SIG-M5 treated with dmso at 0.1 percent for 504 hours (cell line): ENCODE measurements around the gene IRF3.

Experiments
- DNase-seq: peaks from one replicate; lab custom pipeline; 2025; ENCODE audit not compliant: unreplicated experiment; lab: John Stamatoyannopoulos, UW

IRF3 gene

GRCh38 chr19:49672131-49672919, 6.7 kb upstream of the IRF3 start:
- DNase-seq: peak; percentile 55

- DNase-seq: no peak
Observed at GRCh38 chr19:49669516-49669915, 3.9 kb upstream of the IRF3 start.

DNA sequence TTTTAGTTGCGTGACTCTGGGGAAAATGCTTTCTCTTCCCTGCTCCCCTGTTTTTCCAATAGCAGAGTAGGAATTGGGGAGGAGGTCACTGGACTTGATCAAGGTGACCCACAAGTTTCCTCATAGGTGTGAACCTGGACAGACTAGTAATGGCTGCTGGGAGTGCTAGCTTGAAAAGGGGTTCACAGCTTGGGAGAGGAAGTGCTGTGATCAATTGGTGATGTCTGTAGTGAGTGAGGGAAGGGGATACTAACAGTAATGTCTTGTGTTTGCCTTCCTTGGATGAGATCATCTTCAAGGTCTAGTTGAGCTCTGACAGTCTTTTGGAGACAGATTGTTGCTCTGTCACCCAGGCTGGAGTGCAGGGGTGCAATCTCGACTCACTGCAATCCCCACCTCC, 1.8 kb upstream of the IRF3 start:
- DNase-seq: no peak

DNA sequence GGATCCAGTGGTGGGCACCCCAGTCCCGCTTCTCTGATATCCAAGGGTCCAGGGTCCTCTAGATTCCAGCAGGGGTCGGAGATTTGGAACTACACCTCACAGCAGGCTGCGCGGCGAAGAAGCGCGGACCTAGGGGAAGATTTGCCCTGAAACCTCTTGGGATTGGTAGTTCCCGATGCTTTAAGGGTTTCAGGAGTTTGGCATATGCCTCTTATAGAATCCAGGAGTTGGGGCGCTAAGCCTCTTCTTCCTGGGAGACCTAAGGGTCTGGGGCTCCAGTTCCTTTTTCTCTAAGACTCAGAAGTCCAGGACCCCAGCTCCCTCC, 425 bp upstream of the IRF3 start:
- no peak for DNase-seq

DNA sequence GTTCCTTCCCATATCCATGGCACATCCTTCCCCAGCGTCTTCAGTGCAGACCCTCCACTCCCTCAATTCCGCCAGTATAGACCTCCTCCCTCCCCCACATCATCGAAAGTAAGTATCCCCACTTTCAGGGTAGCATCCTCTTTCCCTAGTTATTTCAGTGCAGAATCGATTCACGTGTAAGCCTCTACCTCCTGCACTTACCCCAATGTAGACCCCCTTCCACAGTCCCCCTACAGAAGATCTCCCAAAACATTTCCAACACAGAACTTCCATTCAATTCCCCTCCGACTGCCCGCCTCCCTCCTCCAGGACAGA, 664 bp downstream of the IRF3 start:
- no peak for DNase-seq

- DNase-seq: peak; percentile 74
Observed at GRCh38 chr19:49664171-49665035, 1.3 kb downstream of the IRF3 start.

- no peak for DNase-seq
Observed at GRCh38 chr19:49663224-49663623, 2.4 kb downstream of the IRF3 start.

GRCh38 chr19:49662011-49662410, 3.6 kb downstream of the IRF3 start:
- no peak for DNase-seq

- DNase-seq: no peak
Observed at GRCh38 chr19:49660338-49660961, 5.2 kb downstream of the IRF3 start.

- DNase-seq: no peak
Observed at GRCh38 chr19:49658566-49659442, 6.9 kb downstream of the IRF3 start.

GRCh38 chr19:49658139-49658517, 7.5 kb downstream of the IRF3 start:
- DNase-seq: no peak

DNA sequence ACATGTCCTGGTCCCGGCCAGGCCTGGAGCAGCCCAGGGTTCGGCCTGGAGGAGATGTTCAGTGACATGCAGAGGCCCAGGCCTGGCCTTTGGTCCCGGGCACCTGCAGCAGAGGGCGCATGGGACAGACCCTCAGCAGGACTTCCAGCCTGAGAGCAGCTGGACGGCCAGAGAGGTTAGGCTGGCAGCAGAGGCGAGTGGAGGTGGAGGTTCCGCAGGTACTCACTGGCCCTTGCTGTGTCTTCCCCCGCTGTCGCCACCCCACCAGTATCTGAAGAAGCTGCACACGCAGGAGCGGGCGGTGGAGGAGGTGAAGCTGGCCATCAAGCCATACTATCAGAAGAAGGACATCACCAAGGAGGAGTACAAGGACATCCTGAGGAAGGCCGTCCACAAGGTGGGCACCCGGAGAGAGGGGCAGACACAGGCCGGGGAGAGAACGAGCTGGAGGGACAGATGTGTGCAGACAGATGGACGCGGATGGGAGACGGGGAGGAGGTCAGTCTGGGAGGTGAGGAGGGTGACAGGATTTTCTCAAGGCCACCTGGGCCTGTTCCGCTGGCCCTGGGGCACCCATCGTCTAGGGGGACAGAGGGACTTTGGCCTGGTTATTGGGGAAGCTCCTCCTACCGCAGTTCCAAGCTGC, 8.0 kb downstream of the IRF3 start:
- DNase-seq: no peak

- DNase-seq: no peak
Observed at GRCh38 chr19:49656456-49657109, 9.1 kb downstream of the IRF3 start.

DNA sequence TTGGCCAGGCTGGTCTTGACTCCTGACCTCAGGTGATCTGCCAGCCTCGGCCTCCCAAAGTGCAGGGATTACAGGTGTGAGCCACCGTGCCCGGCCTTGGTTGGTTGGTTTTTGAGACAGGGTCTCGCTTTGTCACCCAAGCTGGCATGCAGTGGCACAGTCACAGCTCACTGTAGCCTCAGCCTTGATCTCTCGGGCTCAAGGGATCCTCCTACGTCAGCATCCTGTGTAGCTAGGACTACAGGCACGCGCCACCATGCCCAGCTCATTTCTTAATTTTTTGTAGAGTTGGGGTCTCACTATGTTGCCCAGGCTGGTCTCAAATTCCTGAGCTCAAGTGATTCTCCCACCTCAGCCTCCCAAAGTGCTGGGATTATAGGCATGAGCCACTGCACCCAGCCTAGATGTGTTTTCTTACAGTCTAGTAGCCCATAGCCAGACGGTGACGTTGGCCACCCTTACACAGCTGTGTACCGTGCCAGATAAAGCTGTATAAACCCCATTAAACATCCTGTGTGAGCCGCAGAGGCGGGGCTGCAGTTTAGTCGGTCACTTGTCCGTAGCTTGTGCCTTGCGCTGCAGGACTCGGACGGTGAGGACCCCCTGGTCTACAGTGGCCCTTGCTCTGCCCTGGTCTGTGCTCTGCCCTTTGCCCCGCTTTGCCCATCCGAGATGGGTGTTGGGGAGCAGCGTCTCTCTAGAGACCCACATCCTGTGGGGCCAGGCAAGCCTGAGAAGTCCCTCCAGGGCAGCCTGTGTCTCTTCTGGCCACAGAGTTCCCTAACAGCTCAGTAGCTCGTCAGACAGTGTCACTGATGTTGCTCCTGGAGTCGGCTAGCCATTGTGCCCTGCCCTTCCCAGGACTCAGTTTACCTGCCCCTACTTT, 9.8 kb downstream of the IRF3 start:
- no peak for DNase-seq

GRCh38 chr19:49654581-49654980, 11.1 kb downstream of the IRF3 start:
- no peak for DNase-seq

- no peak for DNase-seq
Observed at GRCh38 chr19:49653466-49653806, 12.2 kb downstream of the IRF3 start.

GRCh38 chr19:49652551-49653465, 12.8 kb downstream of the IRF3 start:
- no peak for DNase-seq

DNA sequence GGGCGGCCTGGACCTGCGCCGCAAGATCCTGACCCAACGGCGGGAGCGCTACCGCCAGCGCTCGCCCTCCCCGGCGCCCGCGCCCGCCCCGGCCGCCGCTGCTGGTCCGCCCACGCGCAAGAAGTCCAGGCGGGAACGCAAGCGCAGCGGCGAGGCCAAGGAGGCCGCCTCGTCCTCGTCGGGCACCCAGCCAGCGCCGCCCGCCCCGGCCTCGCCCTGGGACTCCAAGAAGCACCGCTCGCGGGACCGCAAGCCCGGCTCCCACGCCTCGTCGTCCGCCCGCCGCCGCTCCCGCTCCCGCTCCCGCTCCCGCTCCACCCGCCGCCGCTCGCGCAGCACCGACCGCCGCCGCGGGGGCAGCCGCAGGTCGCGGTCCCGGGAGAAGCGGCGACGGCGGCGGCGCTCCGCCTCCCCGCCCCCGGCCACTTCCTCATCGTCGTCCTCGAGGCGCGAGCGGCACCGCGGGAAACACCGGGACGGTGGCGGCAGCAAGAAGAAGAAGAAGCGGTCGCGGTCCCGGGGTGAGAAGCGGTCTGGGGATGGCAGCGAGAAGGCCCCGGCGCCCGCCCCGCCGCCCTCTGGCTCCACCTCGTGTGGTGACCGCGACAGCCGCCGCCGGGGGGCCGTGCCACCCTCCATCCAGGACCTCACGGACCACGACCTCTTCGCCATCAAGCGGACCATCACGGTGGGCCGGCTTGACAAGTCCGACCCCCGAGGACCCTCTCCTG, 13.7 kb downstream of the IRF3 start:
- no peak for DNase-seq
